Natural killer cell (primary cell): ENCODE measurements around the gene SMIM7. TPM values are rescaled to one million over a fixed set of nuclear protein-coding genes. Genes with fewer than 3 reads are reported as not detected.

ENCODE experiments used
- ATAC-seq, 3 donors: fragments of 150-1000 bp in 2 of 3; fragments of 200-7000 bp in 1 of 3; cut with Tn5 transposase; 1 replicate in 1 of 3; 2 replicates in 2 of 3; pipeline ENCODE4 v1.10.0; 2021; ENCODE audit warnings: mild to moderate bottlenecking in 2 of 3, moderate library complexity in 2 of 3
- DNase-seq, 2 donors: peaks; one replicate each; pipeline versions ENCODE4 v3.0.0 to v3.0.0-alpha.2; 2013 to 2021; ENCODE audit warnings: mixed read lengths in 1 of 2
- H3K27ac ChIP-seq: one replicate; pipeline ENCODE4 v1.5.1; 2013; ENCODE audit warnings: mild to moderate bottlenecking, low read length
- H3K27me3 ChIP-seq: one replicate; pipeline ENCODE4 v1.6.1; 2013; ENCODE audit warnings: low read length; ENCODE audit not compliant: control insufficient read depth, insufficient read depth
- H3K36me3 ChIP-seq: one replicate; pipeline ENCODE4 v1.6.1; 2013; ENCODE audit warnings: low read length; ENCODE audit not compliant: control insufficient read depth, insufficient read depth
- H3K4me1 ChIP-seq: one replicate; pipeline ENCODE4 v1.6.1; 2013; ENCODE audit warnings: low read length; ENCODE audit not compliant: control insufficient read depth, insufficient read depth
- H3K4me3 ChIP-seq: one replicate; pipeline ENCODE4 v1.5.1; 2013; ENCODE audit warnings: low read length
- H3K9me3 ChIP-seq: one replicate; pipeline ENCODE4 v1.6.1; 2013; ENCODE audit warnings: low read length; ENCODE audit not compliant: control insufficient read depth, insufficient read depth
- H3K27ac Mint-ChIP-seq, 2 donors: one replicate each; pipeline ENCODE4 v1.8.0; 2022; ENCODE audit warnings: mild to moderate bottlenecking in 2 of 2, mixed read lengths in 2 of 2, moderate library complexity in 1 of 2
- H3K27me3 Mint-ChIP-seq, 2 donors: one replicate each; pipeline ENCODE4 v1.8.0; 2022; ENCODE audit warnings: low read depth in 2 of 2, mixed read lengths in 2 of 2
- H3K36me3 Mint-ChIP-seq: one replicate; pipeline ENCODE4 v1.8.0; 2022; ENCODE audit warnings: mixed read lengths
- H3K4me1 Mint-ChIP-seq, 2 donors: one replicate each; pipeline ENCODE4 v1.8.0; 2022; ENCODE audit warnings: mixed read lengths in 2 of 2
- H3K4me3 Mint-ChIP-seq: one replicate; pipeline ENCODE4 v1.8.0; 2022; ENCODE audit warnings: mild to moderate bottlenecking, moderate library complexity, mixed read lengths
- H3K9me3 Mint-ChIP-seq, 2 donors: one replicate each; pipeline ENCODE4 v1.8.0; 2022; ENCODE audit warnings: mixed read lengths in 2 of 2
- CTCF ChIP-seq: fragments of 200-600 bp; IDR thresholded peaks from one replicate; pipeline ENCODE4 v1.8.0; 2022; ENCODE audit warnings: antibody characterized with exemption
- WGBS: methylation state at CpG from one replicate; pipeline ENCODE4 v1.1.7; 2013; ENCODE audit warnings: missing lambda C conversion rate; ENCODE audit not compliant: insufficient coverage; 5-methylcytosine and 5-hydroxymethylcytosine counted together
- intact Hi-C: fragments of 100-400 bp; cut with micrococcal nuclease; formaldehyde crosslinking; loops from one replicate; pipeline ENCODE4 v1.14.2; 2022
- total RNA-seq, 4 donors: library from RNA; stranded (reverse); fragments of 120-200 nt in 1 of 4; gene quantifications; one replicate each; pipeline versions ENCODE4 v1.2.3 to v1.2.4, GENCODE V29; 2013 to 2022

The SMIM7 gene
- total RNA-seq, 3 donors from 2014 or later (not counting 1 experiment from before 2014, with no cell fraction given) = 63.2 to 88.4 (median 76.0) TPM

GRCh38 chr19:16607819-16608218 lies 52.1 kb downstream of the SMIM7 start:
- WGBS = 92% methylated on average over 12 of the region's 12 CpGs
- peak overlapping the region in 1 of 2 donors; percentile 41 for H3K27ac Mint-ChIP-seq
- no peaks in the 10 kb centered on the region for H3K36me3 Mint-ChIP-seq
- H3K4me1 Mint-ChIP-seq = peaks cover 45 to 53% of the 10 kb centered on the region in 2 donors
- no peaks in the 10 kb centered on the region for H3K27me3 ChIP-seq
- no peaks in the 10 kb centered on the region for H3K36me3 ChIP-seq
- DNase-seq = no peak
- H3K9me3 ChIP-seq = no peaks in the 10 kb centered on the region
- intact Hi-C loops = no loop called here
- peaks cover 17% of the 10 kb centered on the region for H3K4me1 ChIP-seq
- H3K27ac ChIP-seq = no peak overlapping the region
- TF ChIP-seq CTCF = no peak
- ATAC-seq = peak in 1 of 3 donors; percentile 5
- no peaks in the 10 kb centered on the region for H3K27me3 Mint-ChIP-seq
- H3K4me3 Mint-ChIP-seq = no peak overlapping the region
- H3K4me3 ChIP-seq = no peak overlapping the region
- no peaks in the 10 kb centered on the region for H3K9me3 Mint-ChIP-seq

- Mint-ChIP-seq H3K4me1 (peaks cover 42% of the 10 kb centered on the region in 2 donors), H3K27me3 (no peaks in the 10 kb centered on the region)
These were observed 54.4 kb downstream of the SMIM7 start for GRCh38 chr19:16605553-16605994.

DNA sequence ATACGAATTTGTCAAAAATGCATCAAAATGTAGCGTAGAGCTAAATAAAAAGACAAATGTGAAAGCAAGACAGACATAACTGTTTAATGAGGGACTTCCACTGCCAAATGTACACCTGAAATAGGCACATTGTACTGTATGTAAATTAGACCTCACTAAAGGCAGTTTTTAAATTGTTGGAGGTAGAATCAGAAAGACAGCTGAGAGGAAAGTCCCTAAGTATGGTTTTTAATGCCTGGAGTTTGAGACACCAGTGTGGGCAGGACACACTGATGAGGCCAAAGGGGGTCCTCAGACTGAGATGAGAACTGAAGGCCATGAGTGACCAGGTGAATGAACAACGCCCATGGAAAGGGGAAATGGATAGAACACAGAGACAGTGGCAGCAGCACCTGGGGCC lies 54.8 kb downstream of the SMIM7 start:
- no peaks in the 10 kb centered on the region for H3K27me3 Mint-ChIP-seq
- H3K36me3 Mint-ChIP-seq = no peaks in the 10 kb centered on the region
- Histone ChIP-seq H3K27me3 (no peaks in the 10 kb centered on the region), H3K4me3 (no peak overlapping the region), H3K36me3 (no peaks in the 10 kb centered on the region), H3K27ac (no peak overlapping the region), H3K9me3 (no peaks in the 10 kb centered on the region), H3K4me1 (peaks cover 12% of the 10 kb centered on the region)
- DNase-seq = no peak
- H3K4me1 Mint-ChIP-seq = peaks cover 40 to 44% of the 10 kb centered on the region in 2 donors
- intact Hi-C loops = no loop called here
- H3K27ac Mint-ChIP-seq = peak overlapping the region; percentile 21 to 30
- no peak for ATAC-seq
- H3K9me3 Mint-ChIP-seq = no peaks in the 10 kb centered on the region
- H3K4me3 Mint-ChIP-seq = no peak overlapping the region
- no peak for TF ChIP-seq CTCF
- 84% methylated on average over 3 of the region's 3 CpGs for WGBS

More at GRCh38 chr19:16605553-16605994, 54.4 kb downstream of the SMIM7 start:
- H3K27ac ChIP-seq = no peak overlapping the region
- ATAC-seq (no peak), DNase-seq (no peak)
- Mint-ChIP-seq H3K9me3 (no peaks in the 10 kb centered on the region), H3K4me3 (no peak overlapping the region), H3K36me3 (no peaks in the 10 kb centered on the region), H3K27ac (peak overlapping the region; percentile 21 to 30)
- no peaks in the 10 kb centered on the region for H3K27me3 ChIP-seq
- no peaks in the 10 kb centered on the region for H3K36me3 ChIP-seq
- no peak for TF ChIP-seq CTCF
- WGBS = 96% methylated on average over 8 of the region's 8 CpGs
- H3K4me1 ChIP-seq = peaks cover 13% of the 10 kb centered on the region
- no peak overlapping the region for H3K4me3 ChIP-seq
- intact Hi-C loops = no loop called here
- no peaks in the 10 kb centered on the region for H3K9me3 ChIP-seq

DNA sequence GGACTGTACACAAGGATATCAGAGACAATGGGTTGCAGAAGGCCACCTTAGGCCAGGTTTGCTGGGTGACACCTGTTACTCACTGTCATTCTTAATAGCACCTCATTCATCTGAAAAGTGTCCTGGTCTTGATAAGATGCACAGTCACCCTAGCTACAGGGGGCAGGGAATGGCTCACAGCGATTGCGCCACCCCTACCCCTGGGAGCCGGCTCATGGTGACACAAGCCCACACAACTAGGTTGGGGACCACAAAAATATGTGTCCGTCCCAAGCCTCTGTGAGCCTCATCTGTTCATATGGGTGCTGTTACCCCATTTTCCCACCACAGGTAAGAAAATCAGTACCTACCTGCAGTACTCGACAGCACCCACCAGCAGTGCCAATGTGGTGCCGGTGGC lies 55.3 kb downstream of the SMIM7 start:
- H3K36me3 Mint-ChIP-seq = no peaks in the 10 kb centered on the region
- intact Hi-C loops = no loop called here
- no peaks in the 10 kb centered on the region for H3K9me3 Mint-ChIP-seq
- H3K27me3 Mint-ChIP-seq = no peaks in the 10 kb centered on the region
- WGBS = 98% methylated on average over 4 of the region's 6 CpGs
- H3K27ac Mint-ChIP-seq = no peak overlapping the region
- Histone ChIP-seq H3K27me3 (no peaks in the 10 kb centered on the region), H3K36me3 (no peaks in the 10 kb centered on the region), H3K4me3 (no peak overlapping the region), H3K27ac (no peak overlapping the region), H3K4me1 (peaks cover 13% of the 10 kb centered on the region), H3K9me3 (no peaks in the 10 kb centered on the region)
- ATAC-seq (no peak), DNase-seq (no peak)
- H3K4me3 Mint-ChIP-seq = no peak overlapping the region
- H3K4me1 Mint-ChIP-seq = peaks cover 38 to 46% of the 10 kb centered on the region in 2 donors
- no peak for TF ChIP-seq CTCF
